ENCODE measurements around the gene S100A12.
"Not testable (repeated sequence)": the region's sequence is repeated elsewhere in the genome, so short reads cannot be mapped to it uniquely, and the experiment has no call there.

DNA sequence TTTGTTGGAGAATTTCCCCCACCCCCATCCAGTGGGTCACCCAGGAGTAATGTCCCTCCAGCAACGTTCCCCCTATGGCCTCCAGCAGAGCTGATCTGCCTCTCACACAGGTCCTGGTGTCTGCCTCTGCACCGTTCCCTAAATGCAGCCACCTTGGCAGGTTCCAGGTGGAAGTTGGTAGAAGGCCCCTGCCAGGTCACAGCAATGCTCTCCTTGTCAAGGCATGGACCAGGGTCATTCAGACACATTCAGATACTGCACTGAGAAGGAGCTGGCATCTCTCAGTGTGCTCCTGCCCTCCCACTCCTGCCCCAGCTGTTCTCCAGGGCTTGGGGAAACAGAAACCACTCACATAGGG lies 44.0 kb upstream of the S100A12 start:
- TF ChIP-seq, protein P1, sequence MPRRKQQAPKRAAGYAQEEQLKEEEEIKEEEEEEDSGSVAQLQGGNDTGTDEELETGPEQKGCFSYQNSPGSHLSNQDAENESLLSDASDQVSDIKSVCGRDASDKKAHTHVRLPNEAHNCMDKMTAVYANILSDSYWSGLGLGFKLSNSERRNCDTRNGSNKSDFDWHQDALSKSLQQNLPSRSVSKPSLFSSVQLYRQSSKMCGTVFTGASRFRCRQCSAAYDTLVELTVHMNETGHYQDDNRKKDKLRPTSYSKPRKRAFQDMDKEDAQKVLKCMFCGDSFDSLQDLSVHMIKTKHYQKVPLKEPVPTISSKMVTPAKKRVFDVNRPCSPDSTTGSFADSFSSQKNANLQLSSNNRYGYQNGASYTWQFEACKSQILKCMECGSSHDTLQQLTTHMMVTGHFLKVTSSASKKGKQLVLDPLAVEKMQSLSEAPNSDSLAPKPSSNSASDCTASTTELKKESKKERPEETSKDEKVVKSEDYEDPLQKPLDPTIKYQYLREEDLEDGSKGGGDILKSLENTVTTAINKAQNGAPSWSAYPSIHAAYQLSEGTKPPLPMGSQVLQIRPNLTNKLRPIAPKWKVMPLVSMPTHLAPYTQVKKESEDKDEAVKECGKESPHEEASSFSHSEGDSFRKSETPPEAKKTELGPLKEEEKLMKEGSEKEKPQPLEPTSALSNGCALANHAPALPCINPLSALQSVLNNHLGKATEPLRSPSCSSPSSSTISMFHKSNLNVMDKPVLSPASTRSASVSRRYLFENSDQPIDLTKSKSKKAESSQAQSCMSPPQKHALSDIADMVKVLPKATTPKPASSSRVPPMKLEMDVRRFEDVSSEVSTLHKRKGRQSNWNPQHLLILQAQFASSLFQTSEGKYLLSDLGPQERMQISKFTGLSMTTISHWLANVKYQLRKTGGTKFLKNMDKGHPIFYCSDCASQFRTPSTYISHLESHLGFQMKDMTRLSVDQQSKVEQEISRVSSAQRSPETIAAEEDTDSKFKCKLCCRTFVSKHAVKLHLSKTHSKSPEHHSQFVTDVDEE (CRISPR knock-in tag; IDR thresholded peaks at IDR 0.05): not testable (repeated sequence)
- TF ChIP-seq ZNF565 (CRISPR knock-in tag; conservative IDR thresholded peaks at IDR 0.05; ENCODE audit: low read depth); ZNF70 (CRISPR knock-in tag; IDR thresholded peaks at IDR 0.05); TOX (CRISPR knock-in tag; IDR thresholded peaks at IDR 0.05; ENCODE audit: borderline replicate concordance); ZFP3 (CRISPR knock-in tag; IDR thresholded peaks at IDR 0.05); PPARA (CRISPR knock-in tag; IDR thresholded peaks at IDR 0.05; ENCODE audit: borderline replicate concordance); ARNTL (CRISPR knock-in tag; IDR thresholded peaks at IDR 0.05; ENCODE audit: borderline replicate concordance, low read depth); TCF4 (CRISPR knock-in tag; IDR thresholded peaks at IDR 0.05; ENCODE audit: borderline replicate concordance); SNAI2 (CRISPR knock-in tag; IDR thresholded peaks at IDR 0.05); RARB (CRISPR knock-in tag; IDR thresholded peaks at IDR 0.05); BACH2 (CRISPR knock-in tag; IDR thresholded peaks at IDR 0.05; ENCODE audit: borderline replicate concordance): not testable (repeated sequence)
- TF ChIP-seq, protein P2, sequence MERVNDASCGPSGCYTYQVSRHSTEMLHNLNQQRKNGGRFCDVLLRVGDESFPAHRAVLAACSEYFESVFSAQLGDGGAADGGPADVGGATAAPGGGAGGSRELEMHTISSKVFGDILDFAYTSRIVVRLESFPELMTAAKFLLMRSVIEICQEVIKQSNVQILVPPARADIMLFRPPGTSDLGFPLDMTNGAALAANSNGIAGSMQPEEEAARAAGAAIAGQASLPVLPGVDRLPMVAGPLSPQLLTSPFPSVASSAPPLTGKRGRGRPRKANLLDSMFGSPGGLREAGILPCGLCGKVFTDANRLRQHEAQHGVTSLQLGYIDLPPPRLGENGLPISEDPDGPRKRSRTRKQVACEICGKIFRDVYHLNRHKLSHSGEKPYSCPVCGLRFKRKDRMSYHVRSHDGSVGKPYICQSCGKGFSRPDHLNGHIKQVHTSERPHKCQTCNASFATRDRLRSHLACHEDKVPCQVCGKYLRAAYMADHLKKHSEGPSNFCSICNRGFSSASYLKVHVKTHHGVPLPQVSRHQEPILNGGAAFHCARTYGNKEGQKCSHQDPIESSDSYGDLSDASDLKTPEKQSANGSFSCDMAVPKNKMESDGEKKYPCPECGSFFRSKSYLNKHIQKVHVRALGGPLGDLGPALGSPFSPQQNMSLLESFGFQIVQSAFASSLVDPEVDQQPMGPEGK (CRISPR knock-in tag; IDR thresholded peaks at IDR 0.05; ENCODE audit: borderline replicate concordance): not testable (repeated sequence)
- TF ChIP-seq, protein P3, sequence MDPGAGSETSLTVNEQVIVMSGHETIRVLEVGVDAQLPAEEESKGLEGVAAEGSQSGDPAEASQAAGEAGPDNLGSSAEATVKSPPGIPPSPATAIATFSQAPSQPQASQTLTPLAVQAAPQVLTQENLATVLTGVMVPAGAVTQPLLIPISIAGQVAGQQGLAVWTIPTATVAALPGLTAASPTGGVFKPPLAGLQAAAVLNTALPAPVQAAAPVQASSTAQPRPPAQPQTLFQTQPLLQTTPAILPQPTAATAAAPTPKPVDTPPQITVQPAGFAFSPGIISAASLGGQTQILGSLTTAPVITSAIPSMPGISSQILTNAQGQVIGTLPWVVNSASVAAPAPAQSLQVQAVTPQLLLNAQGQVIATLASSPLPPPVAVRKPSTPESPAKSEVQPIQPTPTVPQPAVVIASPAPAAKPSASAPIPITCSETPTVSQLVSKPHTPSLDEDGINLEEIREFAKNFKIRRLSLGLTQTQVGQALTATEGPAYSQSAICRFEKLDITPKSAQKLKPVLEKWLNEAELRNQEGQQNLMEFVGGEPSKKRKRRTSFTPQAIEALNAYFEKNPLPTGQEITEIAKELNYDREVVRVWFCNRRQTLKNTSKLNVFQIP (CRISPR knock-in tag; IDR thresholded peaks at IDR 0.05; ENCODE audit: borderline replicate concordance, low read depth): not testable (repeated sequence)
- TF ChIP-seq, protein P4, sequence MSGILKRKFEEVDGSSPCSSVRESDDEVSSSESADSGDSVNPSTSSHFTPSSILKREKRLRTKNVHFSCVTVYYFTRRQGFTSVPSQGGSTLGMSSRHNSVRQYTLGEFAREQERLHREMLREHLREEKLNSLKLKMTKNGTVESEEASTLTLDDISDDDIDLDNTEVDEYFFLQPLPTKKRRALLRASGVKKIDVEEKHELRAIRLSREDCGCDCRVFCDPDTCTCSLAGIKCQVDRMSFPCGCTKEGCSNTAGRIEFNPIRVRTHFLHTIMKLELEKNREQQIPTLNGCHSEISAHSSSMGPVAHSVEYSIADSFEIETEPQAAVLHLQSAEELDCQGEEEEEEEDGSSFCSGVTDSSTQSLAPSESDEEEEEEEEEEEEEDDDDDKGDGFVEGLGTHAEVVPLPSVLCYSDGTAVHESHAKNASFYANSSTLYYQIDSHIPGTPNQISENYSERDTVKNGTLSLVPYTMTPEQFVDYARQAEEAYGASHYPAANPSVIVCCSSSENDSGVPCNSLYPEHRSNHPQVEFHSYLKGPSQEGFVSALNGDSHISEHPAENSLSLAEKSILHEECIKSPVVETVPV (CRISPR knock-in tag; IDR thresholded peaks at IDR 0.05): not testable (repeated sequence)

Measured in SK-N-SH treated with all-trans-retinoic acid at 6 μM for 48 hours (cell line).